ENCODE results near the gene PDE4D.

DNA sequence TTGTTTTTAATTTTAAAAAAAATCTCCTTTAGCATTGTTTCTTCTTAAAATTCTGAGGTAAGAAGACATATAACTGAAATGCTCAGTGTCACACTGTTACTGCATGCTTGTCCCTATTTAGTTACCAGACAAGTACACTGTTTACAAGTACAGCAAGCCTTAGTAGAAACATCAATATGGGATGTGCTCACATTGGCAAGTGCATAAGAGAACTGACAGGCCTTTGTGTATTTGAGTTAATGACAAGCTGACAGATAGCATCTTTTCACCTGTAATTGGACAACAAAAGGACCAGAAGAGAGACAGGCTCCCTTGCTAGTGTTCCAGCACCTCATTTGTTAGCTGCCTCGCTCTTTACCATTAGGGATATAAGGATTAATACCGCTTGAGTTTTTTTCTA is 63.6 kb downstream of the PDE4D start:
- no peak for TF ChIP-seq ZNF274 (IDR thresholded peaks at IDR 0.05; ENCODE audit: low read depth, low read length)
- TF ChIP-seq SUZ12 (IDR thresholded peaks at IDR 0.05; ENCODE audit: extremely low read depth, insufficient read depth, insufficient read length) = no peak
- TF ChIP-seq YY1 (IDR thresholded peaks at IDR 0.05; ENCODE audit: insufficient read depth, insufficient read length) = no peak

Data from NT2/D1 (cell line).